ENCODE data around the gene DLL1. TPM values are rescaled to one million over a fixed set of nuclear protein-coding genes. Genes with fewer than 3 reads are reported as not detected.

Gene DLL1
- total RNA-seq, 1 experiment from 2014 or later = 0.84 TPM

- no peak for ATAC-seq
- TF ChIP-seq, protein P1, sequence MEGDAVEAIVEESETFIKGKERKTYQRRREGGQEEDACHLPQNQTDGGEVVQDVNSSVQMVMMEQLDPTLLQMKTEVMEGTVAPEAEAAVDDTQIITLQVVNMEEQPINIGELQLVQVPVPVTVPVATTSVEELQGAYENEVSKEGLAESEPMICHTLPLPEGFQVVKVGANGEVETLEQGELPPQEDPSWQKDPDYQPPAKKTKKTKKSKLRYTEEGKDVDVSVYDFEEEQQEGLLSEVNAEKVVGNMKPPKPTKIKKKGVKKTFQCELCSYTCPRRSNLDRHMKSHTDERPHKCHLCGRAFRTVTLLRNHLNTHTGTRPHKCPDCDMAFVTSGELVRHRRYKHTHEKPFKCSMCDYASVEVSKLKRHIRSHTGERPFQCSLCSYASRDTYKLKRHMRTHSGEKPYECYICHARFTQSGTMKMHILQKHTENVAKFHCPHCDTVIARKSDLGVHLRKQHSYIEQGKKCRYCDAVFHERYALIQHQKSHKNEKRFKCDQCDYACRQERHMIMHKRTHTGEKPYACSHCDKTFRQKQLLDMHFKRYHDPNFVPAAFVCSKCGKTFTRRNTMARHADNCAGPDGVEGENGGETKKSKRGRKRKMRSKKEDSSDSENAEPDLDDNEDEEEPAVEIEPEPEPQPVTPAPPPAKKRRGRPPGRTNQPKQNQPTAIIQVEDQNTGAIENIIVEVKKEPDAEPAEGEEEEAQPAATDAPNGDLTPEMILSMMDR (conservative IDR thresholded peaks at IDR 0.05; ENCODE audit: low read depth, low read length) = no peak
- TF ChIP-seq EZH2 (IDR thresholded peaks at IDR 0.05; ENCODE audit: low read length, unreplicated experiment) (no peak), EZH2phosphoT487 (IDR thresholded peaks at IDR 0.05; ENCODE audit: borderline replicate concordance, low read length) (no peak)
- intact Hi-C loops (cut with micrococcal nuclease) = no loop called here
- no peaks in the 10 kb centered on the region for H3K27me3 ChIP-seq (ENCODE audit: low read length)
- H3K9me2 ChIP-seq (replicated peaks; ENCODE audit: low read length) = no peaks in the 10 kb centered on the region
- H3K36me3 ChIP-seq (ENCODE audit: low read depth, low read length) = no peaks in the 10 kb centered on the region
- no TSS peak for BruUV-seq (replicated peaks)
- H3K4me3 ChIP-seq (ENCODE audit: low read length) = no peak overlapping the region
- H3K4me2 ChIP-seq (ENCODE audit: low read length) = no peak overlapping the region
- peaks cover 4% of the 10 kb centered on the region; the same call in 1 of the 2 replicates for H3K4me1 ChIP-seq (ENCODE audit: insufficient read depth, low read length)
- CTCF ChIA-PET = no interaction called here
- no peak overlapping the region for H3K27ac ChIP-seq (ENCODE audit: low read length)
- H2AFZ ChIP-seq (ENCODE audit: low read length) = no peak overlapping the region
- H3K9me3 ChIP-seq (ENCODE audit: low read length) = no peaks in the 10 kb centered on the region
- DNase-seq = no peak
- H3F3A ChIP-seq (ENCODE audit: low read length, unreplicated experiment) = no peaks in the 10 kb centered on the region
- H3K79me2 ChIP-seq (ENCODE audit: low read length) = no peaks in the 10 kb centered on the region
- H3K9ac ChIP-seq (ENCODE audit: low read length) = no peak overlapping the region
- no peaks in the 10 kb centered on the region for H4K20me1 ChIP-seq (ENCODE audit: low read length)
- POLR2A ChIA-PET (ENCODE audit: unreplicated experiment) = no interaction called here
These were observed 43.6 kb downstream of the DLL1 start for GRCh38 chr6:170247178-170247701.

DNA sequence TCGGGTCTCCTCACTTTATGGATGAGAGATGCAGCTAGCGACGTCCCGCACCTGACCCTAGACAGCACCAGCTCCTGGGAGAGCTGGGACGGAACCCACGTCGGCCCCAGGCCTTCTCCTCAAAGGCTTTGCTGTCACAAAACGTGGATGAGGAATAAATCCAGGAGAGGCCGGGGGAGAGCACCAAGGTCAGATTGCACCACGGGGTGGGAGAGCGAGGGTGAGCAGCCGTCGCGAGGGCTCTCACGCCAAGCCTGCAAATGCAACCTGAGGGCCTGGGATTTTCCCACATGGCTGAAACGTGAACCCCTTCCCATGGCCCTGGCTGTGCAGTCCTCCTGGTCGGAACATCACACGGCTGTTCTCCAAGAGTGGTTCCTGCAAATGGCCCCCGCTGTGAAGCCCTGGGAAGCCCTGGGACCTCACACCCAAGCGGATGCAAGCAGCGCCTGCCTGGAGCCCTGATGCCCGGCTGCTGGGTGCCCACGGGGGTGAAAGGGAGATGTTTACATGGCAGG, 45.3 kb downstream of the DLL1 start:
- intact Hi-C loops (cut with micrococcal nuclease) = no loop called here
- Histone ChIP-seq H3K4me3 (ENCODE audit: low read length) (no peak overlapping the region), H3K9me3 (ENCODE audit: low read length) (no peaks in the 10 kb centered on the region), H3K27me3 (ENCODE audit: low read length) (no peaks in the 10 kb centered on the region), H2AFZ (ENCODE audit: low read length) (no peak overlapping the region), H3K79me2 (ENCODE audit: low read length) (no peaks in the 10 kb centered on the region), H3K27ac (ENCODE audit: low read length) (no peak overlapping the region), H3K4me2 (ENCODE audit: low read length) (no peak overlapping the region), H4K20me1 (ENCODE audit: low read length) (no peaks in the 10 kb centered on the region), H3F3A (ENCODE audit: low read length, unreplicated experiment) (no peaks in the 10 kb centered on the region), H3K36me3 (ENCODE audit: low read depth, low read length) (no peaks in the 10 kb centered on the region), H3K9me2 (replicated peaks; ENCODE audit: low read length) (no peaks in the 10 kb centered on the region), H3K9ac (ENCODE audit: low read length) (no peak overlapping the region), H3K4me1 (ENCODE audit: insufficient read depth, low read length) (0 out of 2 replicates have a peak, but pooled peaks cover under 1% of the 10 kb centered on the region)
- BruUV-seq (replicated peaks) = no TSS peak
- ChIA-PET POLR2A (ENCODE audit: unreplicated experiment) (no interaction called here), CTCF (no interaction called here)
- TF ChIP-seq, protein P1 (conservative IDR thresholded peaks at IDR 0.05; ENCODE audit: low read depth, low read length) = no peak
- no peak for TF ChIP-seq EZH2phosphoT487 (IDR thresholded peaks at IDR 0.05; ENCODE audit: borderline replicate concordance, low read length)
- TF ChIP-seq EZH2 (IDR thresholded peaks at IDR 0.05; ENCODE audit: low read length, unreplicated experiment) = no peak
- ATAC-seq (no peak), DNase-seq (no peak)

- no peaks in the 10 kb centered on the region for H4K20me1 ChIP-seq (ENCODE audit: low read length)
- H3K36me3 ChIP-seq (ENCODE audit: low read depth, low read length) = no peaks in the 10 kb centered on the region
- no peaks in the 10 kb centered on the region for H3F3A ChIP-seq (ENCODE audit: low read length, unreplicated experiment)
- H2AFZ ChIP-seq (ENCODE audit: low read length) = no peak overlapping the region
- no peak overlapping the region for H3K27ac ChIP-seq (ENCODE audit: low read length)
- no TSS peak for BruUV-seq (replicated peaks)
- no peaks in the 10 kb centered on the region for H3K9me2 ChIP-seq (replicated peaks; ENCODE audit: low read length)
- intact Hi-C loops (cut with micrococcal nuclease) = no loop called here
- no peak for ATAC-seq
- no peaks in the 10 kb centered on the region for H3K9me3 ChIP-seq (ENCODE audit: low read length)
- H3K4me3 ChIP-seq (ENCODE audit: low read length) = no peak overlapping the region
- H3K4me2 ChIP-seq (ENCODE audit: low read length) = no peak overlapping the region
- POLR2A ChIA-PET (ENCODE audit: unreplicated experiment) = no interaction called here
- TF ChIP-seq EZH2 (IDR thresholded peaks at IDR 0.05; ENCODE audit: low read length, unreplicated experiment) (no peak), EZH2phosphoT487 (IDR thresholded peaks at IDR 0.05; ENCODE audit: borderline replicate concordance, low read length) (no peak)
- TF ChIP-seq, protein P1 (conservative IDR thresholded peaks at IDR 0.05; ENCODE audit: low read depth, low read length) = no peak
- no peak overlapping the region for H3K9ac ChIP-seq (ENCODE audit: low read length)
- no peaks in the 10 kb centered on the region for H3K4me1 ChIP-seq (ENCODE audit: insufficient read depth, low read length)
- CTCF ChIA-PET = no interaction called here
- no peaks in the 10 kb centered on the region for H3K27me3 ChIP-seq (ENCODE audit: low read length)
- DNase-seq = no peak
- no peaks in the 10 kb centered on the region for H3K79me2 ChIP-seq (ENCODE audit: low read length)
These were observed 46.0 kb downstream of the DLL1 start for GRCh38 chr6:170244721-170245474.
